GM18873 (cell line): Measurements from ENCODE around the gene GRAMD2B.
"Not testable (repeated sequence)": the region's sequence is repeated elsewhere in the genome, so short reads cannot be mapped to it uniquely, and the experiment has no call there.

Experiments
- ATAC-seq: cut with Tn5 transposase; IDR thresholded peaks from one replicate; pipeline ENCODE4 v1.9.1; 2021; ENCODE audit warnings: mild to moderate bottlenecking, moderate library complexity, moderate number of reproducible peaks; ENCODE audit not compliant: unreplicated experiment, low FRiP score

Gene GRAMD2B

GRCh38 chr5:126503602-126504104 lies 80.4 kb downstream of the GRAMD2B start:
- no peak for ATAC-seq

GRCh38 chr5:126506079-126506478 lies 82.9 kb downstream of the GRAMD2B start:
- no peak for ATAC-seq

- ATAC-seq = no peak
These were observed 85.2 kb downstream of the GRAMD2B start for GRCh38 chr5:126508251-126508961.

- no peak for ATAC-seq
These were observed 85.7 kb downstream of the GRAMD2B start for GRCh38 chr5:126508962-126509279.

- ATAC-seq = no peak
These were observed 86.1 kb downstream of the GRAMD2B start for GRCh38 chr5:126509339-126509738.

GRCh38 chr5:126511961-126512360 lies 88.8 kb downstream of the GRAMD2B start:
- no peak for ATAC-seq

- no peak for ATAC-seq
These were observed 89.2 kb downstream of the GRAMD2B start for GRCh38 chr5:126512451-126512850.

GRCh38 chr5:126513302-126513701 lies 90.1 kb downstream of the GRAMD2B start:
- ATAC-seq = no peak

GRCh38 chr5:126513703-126514102 lies 90.5 kb downstream of the GRAMD2B start:
- ATAC-seq = no peak

- ATAC-seq = no peak
These were observed 90.9 kb downstream of the GRAMD2B start for GRCh38 chr5:126514131-126514557.

- ATAC-seq = no peak
These were observed 91.4 kb downstream of the GRAMD2B start for GRCh38 chr5:126514558-126515141.

- no peak for ATAC-seq
These were observed 92.1 kb downstream of the GRAMD2B start for GRCh38 chr5:126515337-126515736.

- ATAC-seq = no peak
These were observed 92.9 kb downstream of the GRAMD2B start for GRCh38 chr5:126516133-126516532.

GRCh38 chr5:126516852-126517251 lies 93.6 kb downstream of the GRAMD2B start:
- no peak for ATAC-seq

- not testable (repeated sequence) for ATAC-seq
These were observed 96.0 kb downstream of the GRAMD2B start for GRCh38 chr5:126519223-126519622.

GRCh38 chr5:126519637-126520592 lies 96.7 kb downstream of the GRAMD2B start:
- ATAC-seq = no peak

- ATAC-seq = no peak
These were observed 97.4 kb downstream of the GRAMD2B start for GRCh38 chr5:126520593-126520953.

GRCh38 chr5:126521130-126521529 lies 97.9 kb downstream of the GRAMD2B start:
- ATAC-seq = no peak

- ATAC-seq = no peak
These were observed 100.8 kb downstream of the GRAMD2B start for GRCh38 chr5:126523818-126524510.

GRCh38 chr5:126525630-126526245 lies 102.5 kb downstream of the GRAMD2B start:
- no peak for ATAC-seq
